ENCODE data around the gene KRT23. TPM values are rescaled to one million over a fixed set of nuclear protein-coding genes. Genes with fewer than 3 reads are reported as not detected.

KRT23 gene
- total and polyA plus RNA-seq, 2 of the 13 experiments (the other 11 are each of a cell fraction or from before 2014, with no cell fraction given) = 24.7 to 51.1 TPM

GRCh38 chr17:40903129-40903847 lies 34.2 kb downstream of the KRT23 start (continued):
- TF ChIP-seq NCOA2 (CRISPR knock-in tag; IDR thresholded peaks at IDR 0.05) (peak; percentile 26; the same call in 1 of the 2 replicates), GMEB2 (CRISPR knock-in tag; IDR thresholded peaks at IDR 0.05; ENCODE audit: low read depth) (no peak), HNRNPK (IDR thresholded peaks at IDR 0.05; ENCODE audit: low read depth, low read length, poor library complexity, severe bottlenecking) (no peak), ZBTB49 (CRISPR knock-in tag; IDR thresholded peaks at IDR 0.05; ENCODE audit: borderline replicate concordance) (no peak), KAT8 (CRISPR knock-in tag; IDR thresholded peaks at IDR 0.05) (peak; percentile 60; the same call in 1 of the 2 replicates), SAFB2 (CRISPR knock-in tag; IDR thresholded peaks at IDR 0.05; ENCODE audit: borderline replicate concordance, low read depth) (no peak), TBL1XR1 (IDR thresholded peaks at IDR 0.05; ENCODE audit: borderline replicate concordance, low read length, partially characterized antibody) (no peak), EED (CRISPR knock-in tag; IDR thresholded peaks at IDR 0.05) (no peak), ATF7-NPFF (CRISPR knock-in tag; IDR thresholded peaks at IDR 0.05; ENCODE audit: low read depth) (no peak), ZNF580 (CRISPR knock-in tag; IDR thresholded peaks at IDR 0.05; ENCODE audit: borderline replicate concordance, low read depth) (no peak), KAT2B (IDR thresholded peaks at IDR 0.05; ENCODE audit: borderline replicate concordance, low read depth, low read length) (no peak), TIGD3 (CRISPR knock-in tag; IDR thresholded peaks at IDR 0.05; ENCODE audit: borderline replicate concordance) (no peak), CREB1 (IDR thresholded peaks at IDR 0.05) (no peak), CREB1 (CRISPR knock-in tag; IDR thresholded peaks at IDR 0.05) (no peak), TCF7 (IDR thresholded peaks at IDR 0.05; ENCODE audit: low read depth) (no peak), KDM1A (CRISPR knock-in tag; IDR thresholded peaks at IDR 0.05) (no peak), KLF11 (CRISPR knock-in tag; IDR thresholded peaks at IDR 0.05) (no peak), ZNF138 (CRISPR knock-in tag; IDR thresholded peaks at IDR 0.05; ENCODE audit: low read depth) (no peak), POLR2G (IDR thresholded peaks at IDR 0.05; ENCODE audit: low read depth, low read length) (peak; percentile 48), ZMYM4 (CRISPR knock-in tag; IDR thresholded peaks at IDR 0.05) (no peak), TFDP2 (CRISPR knock-in tag; IDR thresholded peaks at IDR 0.05) (no peak), PHF21A (CRISPR knock-in tag; IDR thresholded peaks at IDR 0.05) (no peak), NCOA5 (CRISPR knock-in tag; IDR thresholded peaks at IDR 0.05) (no peak)
